ENCODE measurements around the gene FAM170B. TPM values are rescaled to one million over a fixed set of nuclear protein-coding genes. Genes with fewer than 3 reads are reported as not detected.
A peak's percentile ranks its signal among the peaks of the same experiment; 100 is the strongest.

The FAM170B gene
- total and polyA plus RNA-seq, 8 donors: not detected

DNA sequence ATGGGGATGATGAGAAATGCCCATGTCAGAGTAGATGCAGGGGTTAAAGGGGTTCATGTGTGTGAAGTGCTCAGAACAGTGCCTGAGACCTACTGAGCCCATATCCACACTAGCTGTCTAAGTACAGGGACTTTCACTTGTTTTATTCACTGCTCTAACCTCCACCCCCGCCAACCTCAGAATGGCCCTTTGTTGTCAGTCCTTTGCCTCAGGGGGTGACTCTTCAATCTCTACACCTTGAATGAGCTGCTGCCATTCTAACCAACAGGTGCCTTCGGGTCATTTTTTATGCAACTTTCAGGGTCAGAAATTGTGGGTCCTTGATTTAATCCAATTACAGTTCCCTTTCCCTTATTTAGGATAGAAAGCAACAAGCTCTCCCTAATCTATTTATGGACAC is 44.7 kb downstream of the FAM170B start:
- H3K36me3 ChIP-seq: no peaks in the 10 kb centered on the region
- 80 to 91% (median 83%) methylated on average over 2 of the region's 2 CpGs for WGBS, 5 donors

DNA sequence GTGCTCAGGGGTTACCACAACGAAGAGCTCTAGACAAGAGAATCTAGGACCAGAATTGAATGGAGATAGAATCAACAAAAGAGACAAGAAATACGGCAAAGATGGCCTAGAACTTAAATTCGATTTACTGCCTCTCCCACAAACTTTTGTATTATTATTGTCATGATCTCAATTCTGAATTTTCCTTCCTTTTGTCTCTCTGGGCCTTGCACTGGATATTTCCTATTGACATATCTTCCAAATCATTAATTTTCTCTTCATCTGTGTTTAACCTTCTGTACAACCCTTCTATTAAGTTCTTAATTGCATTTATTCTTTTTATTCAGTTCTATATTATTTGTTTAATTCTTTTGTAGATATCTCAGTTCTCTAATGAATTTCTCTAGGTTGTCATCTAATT is 46.9 kb downstream of the FAM170B start:
- Histone ChIP-seq H3K36me3 (no peaks in the 10 kb centered on the region), H3K4me3 (no peak overlapping the region), H3K27ac (no peak overlapping the region), H3K9me3 (peaks cover 0 to 10% (median 3%) of the 10 kb centered on the region in 4 donors), H3K27me3 (no peaks in the 10 kb centered on the region), H3K4me1 (peaks cover 2 to 52% (median 20%) of the 10 kb centered on the region in 4 donors)
- intact Hi-C loops (cut with DNase I; ENCODE audit: low total_unique reads): no loop called here
- WGBS, 5 donors: 83 to 90% (median 88%) methylated on average over 3 of the region's 3 CpGs
- no peak for DNase-seq
- TF ChIP-seq EP300 (IDR thresholded peaks at IDR 0.05) (no peak), POLR2AphosphoS5 (IDR thresholded peaks at IDR 0.05) (no peak), POLR2A (IDR thresholded peaks at IDR 0.05) (no peak)
- TF ChIP-seq, protein P1, sequence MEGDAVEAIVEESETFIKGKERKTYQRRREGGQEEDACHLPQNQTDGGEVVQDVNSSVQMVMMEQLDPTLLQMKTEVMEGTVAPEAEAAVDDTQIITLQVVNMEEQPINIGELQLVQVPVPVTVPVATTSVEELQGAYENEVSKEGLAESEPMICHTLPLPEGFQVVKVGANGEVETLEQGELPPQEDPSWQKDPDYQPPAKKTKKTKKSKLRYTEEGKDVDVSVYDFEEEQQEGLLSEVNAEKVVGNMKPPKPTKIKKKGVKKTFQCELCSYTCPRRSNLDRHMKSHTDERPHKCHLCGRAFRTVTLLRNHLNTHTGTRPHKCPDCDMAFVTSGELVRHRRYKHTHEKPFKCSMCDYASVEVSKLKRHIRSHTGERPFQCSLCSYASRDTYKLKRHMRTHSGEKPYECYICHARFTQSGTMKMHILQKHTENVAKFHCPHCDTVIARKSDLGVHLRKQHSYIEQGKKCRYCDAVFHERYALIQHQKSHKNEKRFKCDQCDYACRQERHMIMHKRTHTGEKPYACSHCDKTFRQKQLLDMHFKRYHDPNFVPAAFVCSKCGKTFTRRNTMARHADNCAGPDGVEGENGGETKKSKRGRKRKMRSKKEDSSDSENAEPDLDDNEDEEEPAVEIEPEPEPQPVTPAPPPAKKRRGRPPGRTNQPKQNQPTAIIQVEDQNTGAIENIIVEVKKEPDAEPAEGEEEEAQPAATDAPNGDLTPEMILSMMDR (IDR thresholded peaks at IDR 0.05): no peak

More for the DNA sequence above, 44.7 kb downstream of the FAM170B start:
- Histone ChIP-seq H3K4me1 (peaks cover 0 to 29% (median 7%) of the 10 kb centered on the region in 4 donors), H3K27ac (peak overlapping the region in 1 of 5 donors; percentile 47), H3K9me3 (peaks cover 0 to 10% (median 3%) of the 10 kb centered on the region in 4 donors), H3K4me3 (no peak overlapping the region), H3K27me3 (no peaks in the 10 kb centered on the region)
- no peak for DNase-seq
- intact Hi-C loops (cut with DNase I; ENCODE audit: low total_unique reads): no loop called here
- TF ChIP-seq, protein P1 (IDR thresholded peaks at IDR 0.05): no peak
- no peak for TF ChIP-seq EP300 (IDR thresholded peaks at IDR 0.05)
- TF ChIP-seq POLR2A (IDR thresholded peaks at IDR 0.05): no peak

DNA sequence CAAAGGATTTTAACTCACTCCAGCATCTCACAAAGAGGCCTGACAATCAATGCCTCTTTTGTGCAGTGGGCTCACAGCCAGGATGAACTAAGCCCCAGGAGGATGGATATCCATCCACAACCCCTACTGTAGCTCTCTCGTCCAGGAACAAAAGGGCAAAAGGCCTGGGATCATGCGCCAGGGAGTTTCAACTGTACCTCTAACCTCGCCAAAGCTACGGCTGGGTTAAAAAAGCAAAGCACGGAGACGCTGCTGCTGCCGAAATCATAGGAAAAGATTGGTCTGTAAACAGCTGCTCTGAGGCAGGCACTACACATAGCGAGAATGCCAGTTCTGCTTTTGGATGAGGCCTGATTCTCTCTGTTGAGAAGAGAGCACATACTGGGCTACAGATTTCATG is 50.6 kb downstream of the FAM170B start:
- H3K27ac ChIP-seq: peak overlapping the region in 4 of 5 donors; percentile 26 to 67 (median 42)
- TF ChIP-seq POLR2A (IDR thresholded peaks at IDR 0.05) (no peak), POLR2AphosphoS5 (IDR thresholded peaks at IDR 0.05) (peak; percentile 10 to 57 (median 20))
- H3K4me1 ChIP-seq: peaks cover 5 to 61% (median 29%) of the 10 kb centered on the region in 4 donors
- intact Hi-C loops (cut with DNase I; ENCODE audit: low total_unique reads): no loop called here
- 55 to 71% (median 60%) methylated on average over 8 of the region's 8 CpGs for WGBS, 5 donors
- peak in 1 of 2 donors; percentile 20 for DNase-seq
- H3K27me3 ChIP-seq: no peaks in the 10 kb centered on the region
- peaks cover 0 to 10% (median 3%) of the 10 kb centered on the region in 4 donors for H3K9me3 ChIP-seq
- H3K4me3 ChIP-seq: no peak overlapping the region
- no peaks in the 10 kb centered on the region for H3K36me3 ChIP-seq

DNA sequence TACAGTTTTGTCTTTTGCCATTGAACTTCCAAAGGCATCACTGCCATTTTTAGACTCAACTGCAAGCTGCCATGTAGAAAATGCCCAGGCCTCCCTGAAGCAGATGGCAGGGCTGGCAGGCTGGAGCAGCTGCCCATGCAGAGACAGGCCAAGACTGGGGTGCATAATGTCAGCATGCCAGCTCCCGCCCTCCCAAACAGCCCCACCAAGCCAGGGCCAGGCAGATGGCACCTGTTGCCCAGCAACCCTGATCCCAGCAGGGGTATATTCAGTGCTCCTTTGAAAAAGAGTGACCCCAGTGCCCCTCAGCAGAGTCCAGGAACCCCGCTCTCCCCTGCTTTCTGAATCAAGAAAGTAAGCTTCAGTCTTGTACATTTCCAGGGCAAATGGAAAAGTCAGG is 51.1 kb downstream of the FAM170B start:
- TF ChIP-seq POLR2AphosphoS5 (IDR thresholded peaks at IDR 0.05) (no peak), POLR2A (IDR thresholded peaks at IDR 0.05) (no peak)
- intact Hi-C loops (cut with DNase I; ENCODE audit: low total_unique reads): no loop called here

DNA sequence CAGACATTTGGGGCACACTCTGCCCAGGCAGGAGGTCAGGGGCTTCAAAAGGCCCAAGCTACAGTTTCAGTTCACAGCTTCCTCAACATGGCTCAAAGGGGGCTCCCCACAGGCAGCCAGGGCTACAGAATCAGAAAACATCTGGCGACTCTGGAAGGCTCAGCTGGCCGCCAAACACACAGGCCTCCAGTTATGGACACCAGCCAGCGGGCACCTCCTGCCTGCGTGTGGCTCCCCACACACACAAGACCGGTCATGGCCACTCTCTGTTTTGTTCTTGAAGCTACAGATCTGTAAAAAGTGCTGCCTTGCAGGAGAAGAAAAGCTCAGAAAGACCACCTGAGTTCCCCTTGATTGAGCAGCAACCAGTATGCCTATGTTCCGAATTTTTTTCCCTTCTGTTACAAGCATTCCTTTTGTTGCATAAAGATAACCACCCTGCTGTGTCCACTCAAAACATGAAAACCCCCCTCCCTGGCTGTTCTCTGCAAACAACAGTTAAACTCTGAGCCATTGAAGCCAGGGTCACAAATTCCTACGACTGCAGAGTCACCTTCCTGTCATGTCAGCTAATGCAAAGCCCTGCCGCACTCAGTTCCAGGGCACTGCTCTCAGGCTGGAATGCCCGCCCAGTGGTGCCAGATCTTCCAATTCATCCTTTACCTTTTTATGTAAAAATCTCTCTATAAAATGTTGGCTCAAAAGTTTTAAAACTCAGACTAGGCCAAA is 52.1 kb downstream of the FAM170B start:
- Histone ChIP-seq H3K27ac (peak overlapping the region in 3 of 5 donors; percentile 18 to 67 (median 47)), H3K4me1 (peaks cover 5 to 61% (median 29%) of the 10 kb centered on the region in 4 donors), H3K27me3 (no peaks in the 10 kb centered on the region), H3K36me3 (peaks cover 0 to 4% (median 1%) of the 10 kb centered on the region in 4 donors), H3K4me3 (no peak overlapping the region), H3K9me3 (peaks cover 0 to 2% (median under 1%) of the 10 kb centered on the region in 4 donors)
- 61 to 72% (median 65%) methylated on average over 9 of the region's 9 CpGs for WGBS, 5 donors
- DNase-seq: peak; percentile 25 to 39
- intact Hi-C loops (cut with DNase I; ENCODE audit: low total_unique reads): no loop called here
- TF ChIP-seq, protein P1 (IDR thresholded peaks at IDR 0.05): no peak
- TF ChIP-seq EP300 (IDR thresholded peaks at IDR 0.05): no peak
- TF ChIP-seq POLR2A (IDR thresholded peaks at IDR 0.05): no peak
- no peak for TF ChIP-seq POLR2AphosphoS5 (IDR thresholded peaks at IDR 0.05)

More for the DNA sequence above, 51.1 kb downstream of the FAM170B start:
- peak overlapping the region in 4 of 5 donors; percentile 26 to 67 (median 42) for H3K27ac ChIP-seq
- H3K9me3 ChIP-seq: peaks cover 0 to 10% (median 3%) of the 10 kb centered on the region in 4 donors
- DNase-seq: peak in 1 of 2 donors; percentile 41
- peaks cover 5 to 61% (median 29%) of the 10 kb centered on the region in 4 donors for H3K4me1 ChIP-seq
- WGBS, 5 donors: 77 to 100% (median 88%) methylated on average over 1 to 2 of the region's 2 CpGs
- H3K27me3 ChIP-seq: no peaks in the 10 kb centered on the region
- H3K4me3 ChIP-seq: no peak overlapping the region
- H3K36me3 ChIP-seq: no peaks in the 10 kb centered on the region

Other genes with a start within 250 kb of the FAM170B start
- gene LRRC18, start 194.2 kb downstream of the FAM170B start, total RNA-seq: 1 to 10 TPM in 1 of 5 donors, under 1 TPM in 1, not detected in 3; 0.72 to 2.6 TPM
- gene LRRC18, start 194.2 kb downstream of the FAM170B start, polyA plus RNA-seq: under 1 TPM in 1 of 3 donors, not detected in 2; 0.46 TPM
- 10 to 100 TPM in 2 of 5 donors, 1 to 10 TPM in 2, under 1 TPM in 1; 0.58 to 23.1 (median 3.8) TPM for gene VSTM4, start 18.5 kb downstream of the FAM170B start, total RNA-seq
- 1 to 10 TPM; 2.1 to 3.1 (median 2.1) TPM for gene VSTM4, start 18.5 kb downstream of the FAM170B start, polyA plus RNA-seq
- 10 to 100 TPM in 1 of 5 donors, 1 to 10 TPM in 3, under 1 TPM in 1; 0.89 to 72.9 (median 2.9) TPM for gene TMEM273, start 54.4 kb upstream of the FAM170B start, total RNA-seq
- gene TMEM273, start 54.4 kb upstream of the FAM170B start, polyA plus RNA-seq: 1 to 10 TPM; 6.3 to 9.3 (median 6.5) TPM
- gene C10orf71, start 165.1 kb upstream of the FAM170B start, total RNA-seq: under 1 TPM in 1 of 5 donors, not detected in 4; 0.18 TPM
- gene C10orf71, start 165.1 kb upstream of the FAM170B start, polyA plus RNA-seq: not detected